K562 (cell line): Measurements from ENCODE around the gene RTL1. TPM values are rescaled to one million over a fixed set of nuclear protein-coding genes. Genes with fewer than 3 reads are reported as not detected.

Source experiments
- ARID1B ChIP-seq: fragments of 450-650 bp; IDR thresholded peaks from 2 replicates; pipeline ENCODE4 v1.6.1; 2016; ENCODE audit warnings: antibody characterized with exemption, mild to moderate bottlenecking, inconsistent platforms
- BCL6 ChIP-seq: fragments of 250-450 bp; sonication (Bioruptor Pico); IDR thresholded peaks from 2 replicates; pipeline ENCODE4 v1.4.0; 2020
- DMBX1 ChIP-seq: fragments of 250-450 bp; sonication (Bioruptor Pico); IDR thresholded peaks from 2 replicates; pipeline ENCODE4 v1.8.0; 2022; ENCODE audit warnings: inconsistent platforms, mild to moderate bottlenecking, moderate library complexity, borderline replicate concordance
- FOXK1 ChIP-seq: sonication (generic); formaldehyde crosslinking; IDR thresholded peaks from 2 replicates; pipeline ENCODE4 v1.8.0; 2022; ENCODE audit warnings: missing genetic modification reagents, mild to moderate bottlenecking, borderline replicate concordance
- PTBP1 ChIP-seq: fragments of 200-400 bp; formaldehyde crosslinking; IDR thresholded peaks from 2 replicates; pipeline ENCODE4 v1.6.1; 2017; ENCODE audit warnings: low read depth, low read length
- PTRF ChIP-seq: fragments of 450-650 bp; IDR thresholded peaks from 2 replicates; pipeline ENCODE4 v1.6.1; 2016; ENCODE audit warnings: mild to moderate bottlenecking, missing genetic modification characterization, missing compliant biosample characterization
- SNRNP70 ChIP-seq: fragments of 200-400 bp; formaldehyde crosslinking; optimal IDR thresholded peaks from 2 replicates; pipeline ENCODE3; 2017; ENCODE audit warnings: low read depth, low read length
- STAT5B ChIP-seq: fragments of 250-450 bp; sonication (Bioruptor Pico); IDR thresholded peaks from 2 replicates; pipeline ENCODE4 v1.8.0; 2021; ENCODE audit warnings: mild to moderate bottlenecking, inconsistent platforms
- TARDBP ChIP-seq: fragments of 450-650 bp; IDR thresholded peaks from 2 replicates; pipeline ENCODE4 v1.6.1; 2016
- TRIM24 ChIP-seq, 2 experiments: fragments of 450-650 bp; IDR thresholded peaks; 2 replicates each; pipeline ENCODE4 v1.6.1; 2016
- ZNF146 ChIP-seq: IDR thresholded peaks from one replicate; pipeline ENCODE4 v1.6.1; 2018; ENCODE audit warnings: missing compliant biosample characterization; ENCODE audit not compliant: unreplicated experiment
- polyA plus RNA-seq, 8 experiments: library from polyadenylated mRNA; depleted of rRNA in 4 of 8; stranded (reverse) in 5 of 8; unstranded in 3 of 8; fragments of >200 nt; fragmentation: Nextera tagmentation in 2 of 8; fragmentation: Illumina TruSeq in 1 of 8; extraction: Ambion mirVana in 2 of 8; extraction: Trizol in 1 of 8; gene quantifications; 2 replicates each; pipeline versions ENCODE4 v1.2.1 to v1.2.3, GENCODE V29; 2011 to 2014; ENCODE audit warnings: inconsistent platforms in 1 of 8, missing spikeins in 1 of 8
- total RNA-seq, 7 experiments: library from RNA; depleted of rRNA in 6 of 7; stranded (reverse); fragments of >200 nt in 6 of 7; fragmentation: Illumina TruSeq in 2 of 7; extraction: Trizol in 2 of 7; gene quantifications; 2 replicates each; pipeline versions ENCODE4 v1.2.1 to v1.2.3, GENCODE V29; 2011 to 2021; ENCODE audit warnings: low replicate concordance in 1 of 7
- TF ChIP-seq, protein P1 (sequence below): fragments of 450-650 bp; IDR thresholded peaks from 2 replicates; pipeline ENCODE4 v1.6.1; 2016
- TF ChIP-seq, protein P2 (sequence below): IDR thresholded peaks from 3 replicates; pipeline ENCODE4 v1.6.1; 2011; ENCODE audit warnings: borderline replicate concordance, mild to moderate bottlenecking; ENCODE audit not compliant: insufficient read length, insufficient read depth
- TF ChIP-seq, protein P3 (sequence below): fragments of 250-450 bp; sonication (Bioruptor Pico); IDR thresholded peaks from 2 replicates; pipeline ENCODE4 v1.5.0; 2021; ENCODE audit warnings: mild to moderate bottlenecking, moderate library complexity
- TF ChIP-seq, protein P4 (sequence below): sonication (generic); formaldehyde crosslinking; IDR thresholded peaks from 2 replicates; pipeline ENCODE4 v1.8.0; 2022; ENCODE audit warnings: mild to moderate bottlenecking, low read depth, missing genetic modification reagents
- TF ChIP-seq, protein P5 (sequence below): sonication (generic); formaldehyde crosslinking; IDR thresholded peaks from 2 replicates; pipeline ENCODE4 v1.8.1; 2023; ENCODE audit warnings: mild to moderate bottlenecking, missing genetic modification reagents, moderate library complexity
- TF ChIP-seq, protein P6 (sequence below): fragments of 450-650 bp; IDR thresholded peaks from 2 replicates; pipeline ENCODE4 v1.6.1; 2016; ENCODE audit warnings: low read depth, mild to moderate bottlenecking, moderate library complexity

Gene RTL1
- total and polyA plus RNA-seq, 9 of the 15 experiments (the other 6 are each of a cell fraction or from before 2014, with no cell fraction given) = not detected

DNA sequence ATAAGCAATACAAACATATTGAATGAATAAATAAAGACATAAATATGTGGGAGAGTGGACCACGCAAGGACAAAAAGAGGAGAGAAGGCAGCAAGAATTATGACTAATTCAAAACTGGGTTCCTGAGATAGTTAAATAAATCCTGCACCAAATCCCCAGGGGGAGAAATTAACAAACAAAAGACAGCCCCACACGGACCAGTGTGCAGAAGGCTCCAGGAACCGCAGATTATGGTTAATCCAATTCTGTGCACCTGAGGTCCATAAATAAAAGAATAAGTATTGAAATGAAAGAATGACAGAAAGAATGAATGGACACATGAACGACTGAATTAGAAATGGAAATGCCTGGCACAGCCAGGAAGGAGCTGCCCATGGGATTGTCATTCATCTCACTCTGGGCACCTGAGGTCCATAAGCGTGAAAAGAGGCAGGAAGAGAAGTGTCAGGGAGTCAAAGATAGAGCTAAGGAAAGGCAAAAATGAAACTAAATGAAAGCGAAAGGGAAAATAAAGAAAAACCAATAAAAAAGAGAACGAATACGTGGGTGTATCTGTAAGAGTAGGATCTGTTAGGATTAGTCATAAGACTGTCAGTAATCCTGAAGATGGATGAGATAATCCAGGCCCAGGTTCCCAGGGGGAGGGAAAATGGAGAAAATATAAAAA, 54.3 kb downstream of the RTL1 start (continued):
- TF ChIP-seq, protein P1, sequence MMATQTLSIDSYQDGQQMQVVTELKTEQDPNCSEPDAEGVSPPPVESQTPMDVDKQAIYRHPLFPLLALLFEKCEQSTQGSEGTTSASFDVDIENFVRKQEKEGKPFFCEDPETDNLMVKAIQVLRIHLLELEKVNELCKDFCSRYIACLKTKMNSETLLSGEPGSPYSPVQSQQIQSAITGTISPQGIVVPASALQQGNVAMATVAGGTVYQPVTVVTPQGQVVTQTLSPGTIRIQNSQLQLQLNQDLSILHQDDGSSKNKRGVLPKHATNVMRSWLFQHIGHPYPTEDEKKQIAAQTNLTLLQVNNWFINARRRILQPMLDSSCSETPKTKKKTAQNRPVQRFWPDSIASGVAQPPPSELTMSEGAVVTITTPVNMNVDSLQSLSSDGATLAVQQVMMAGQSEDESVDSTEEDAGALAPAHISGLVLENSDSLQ = peak; percentile 85
- TF ChIP-seq, protein P2, sequence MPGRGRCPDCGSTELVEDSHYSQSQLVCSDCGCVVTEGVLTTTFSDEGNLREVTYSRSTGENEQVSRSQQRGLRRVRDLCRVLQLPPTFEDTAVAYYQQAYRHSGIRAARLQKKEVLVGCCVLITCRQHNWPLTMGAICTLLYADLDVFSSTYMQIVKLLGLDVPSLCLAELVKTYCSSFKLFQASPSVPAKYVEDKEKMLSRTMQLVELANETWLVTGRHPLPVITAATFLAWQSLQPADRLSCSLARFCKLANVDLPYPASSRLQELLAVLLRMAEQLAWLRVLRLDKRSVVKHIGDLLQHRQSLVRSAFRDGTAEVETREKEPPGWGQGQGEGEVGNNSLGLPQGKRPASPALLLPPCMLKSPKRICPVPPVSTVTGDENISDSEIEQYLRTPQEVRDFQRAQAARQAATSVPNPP = no peak
- peak; percentile 62; the same call in 1 of the 2 replicates for TF ChIP-seq ARID1B
- TF ChIP-seq, protein P3, sequence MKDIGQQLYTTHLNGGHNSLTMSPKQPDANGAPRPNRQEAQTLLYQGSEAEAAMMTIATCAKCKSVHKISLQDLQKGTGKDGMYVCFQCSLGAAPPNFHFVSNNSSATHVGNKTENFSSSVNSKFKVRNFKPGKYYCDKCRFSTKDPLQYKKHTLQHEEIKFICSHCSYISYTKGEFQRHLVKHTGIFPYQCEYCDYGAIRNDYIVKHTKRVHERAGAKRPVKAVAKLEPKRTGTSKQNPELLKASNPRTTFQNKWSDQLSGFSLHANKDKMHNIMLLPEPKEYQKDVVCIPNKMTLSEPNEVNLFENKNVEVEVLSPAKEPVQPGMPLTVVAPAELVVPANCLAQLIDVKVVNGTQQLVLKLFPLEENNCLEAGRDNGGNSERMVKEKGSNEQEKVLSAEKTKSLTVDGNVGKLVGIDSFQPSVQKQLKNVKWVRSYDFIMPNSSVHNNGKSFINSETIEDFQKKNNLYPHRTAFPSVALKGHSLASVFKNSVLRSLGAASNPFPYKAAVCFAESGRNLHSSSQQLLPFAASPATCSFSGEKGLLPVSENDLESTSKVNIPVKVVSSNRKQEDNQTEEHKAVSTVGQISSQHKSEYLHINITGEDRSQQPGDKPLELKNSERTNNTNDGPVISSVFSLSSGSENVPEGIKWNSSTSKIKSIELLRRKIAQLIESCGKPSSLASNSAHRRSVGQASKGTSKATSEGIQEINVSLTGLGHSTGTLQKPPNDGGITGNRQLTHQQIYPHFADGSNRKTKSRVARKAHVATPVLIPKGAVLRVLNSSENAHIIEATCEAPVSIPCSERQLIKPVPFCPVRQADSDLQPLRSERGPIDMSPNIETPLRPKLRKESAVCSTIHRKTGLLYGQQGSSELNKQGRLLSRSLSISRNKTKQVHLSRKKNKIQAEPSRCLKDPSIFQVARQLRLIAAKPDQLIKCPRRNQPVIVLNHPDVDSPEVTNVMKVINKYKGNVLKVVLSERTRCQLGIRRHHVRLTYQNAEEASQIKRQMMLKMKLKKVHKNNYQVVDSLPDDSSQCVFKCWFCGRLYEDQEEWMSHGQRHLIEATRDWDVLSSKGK (CRISPR knock-in tag) = no peak
- no peak for TF ChIP-seq DMBX1
- TF ChIP-seq, protein P4, sequence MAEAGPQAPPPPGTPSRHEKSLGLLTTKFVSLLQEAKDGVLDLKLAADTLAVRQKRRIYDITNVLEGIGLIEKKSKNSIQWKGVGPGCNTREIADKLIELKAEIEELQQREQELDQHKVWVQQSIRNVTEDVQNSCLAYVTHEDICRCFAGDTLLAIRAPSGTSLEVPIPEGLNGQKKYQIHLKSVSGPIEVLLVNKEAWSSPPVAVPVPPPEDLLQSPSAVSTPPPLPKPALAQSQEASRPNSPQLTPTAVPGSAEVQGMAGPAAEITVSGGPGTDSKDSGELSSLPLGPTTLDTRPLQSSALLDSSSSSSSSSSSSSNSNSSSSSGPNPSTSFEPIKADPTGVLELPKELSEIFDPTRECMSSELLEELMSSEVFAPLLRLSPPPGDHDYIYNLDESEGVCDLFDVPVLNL = no peak
- TF ChIP-seq PTBP1 = no peak
- no peak for TF ChIP-seq STAT5B
- no peak for TF ChIP-seq FOXK1 (CRISPR knock-in tag)
- no peak for TF ChIP-seq ZNF146
- TF ChIP-seq, protein P5, sequence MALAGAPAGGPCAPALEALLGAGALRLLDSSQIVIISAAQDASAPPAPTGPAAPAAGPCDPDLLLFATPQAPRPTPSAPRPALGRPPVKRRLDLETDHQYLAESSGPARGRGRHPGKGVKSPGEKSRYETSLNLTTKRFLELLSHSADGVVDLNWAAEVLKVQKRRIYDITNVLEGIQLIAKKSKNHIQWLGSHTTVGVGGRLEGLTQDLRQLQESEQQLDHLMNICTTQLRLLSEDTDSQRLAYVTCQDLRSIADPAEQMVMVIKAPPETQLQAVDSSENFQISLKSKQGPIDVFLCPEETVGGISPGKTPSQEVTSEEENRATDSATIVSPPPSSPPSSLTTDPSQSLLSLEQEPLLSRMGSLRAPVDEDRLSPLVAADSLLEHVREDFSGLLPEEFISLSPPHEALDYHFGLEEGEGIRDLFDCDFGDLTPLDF (CRISPR knock-in tag) = no peak
- TF ChIP-seq TARDBP = no peak
- TF ChIP-seq SNRNP70 = no peak
- no peak for TF ChIP-seq BCL6 (CRISPR knock-in tag)
- TF ChIP-seq, protein P6, sequence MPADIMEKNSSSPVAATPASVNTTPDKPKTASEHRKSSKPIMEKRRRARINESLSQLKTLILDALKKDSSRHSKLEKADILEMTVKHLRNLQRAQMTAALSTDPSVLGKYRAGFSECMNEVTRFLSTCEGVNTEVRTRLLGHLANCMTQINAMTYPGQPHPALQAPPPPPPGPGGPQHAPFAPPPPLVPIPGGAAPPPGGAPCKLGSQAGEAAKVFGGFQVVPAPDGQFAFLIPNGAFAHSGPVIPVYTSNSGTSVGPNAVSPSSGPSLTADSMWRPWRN = no peak
- TF ChIP-seq TRIM24 (IDR thresholded peaks at IDR 0.05) = no peak
- no peak for TF ChIP-seq PTRF (tag)
